Motor neuron (in vitro differentiated cells): ENCODE data around the gene DLX4. TPM values are rescaled to one million over a fixed set of nuclear protein-coding genes. Genes with fewer than 3 reads are reported as not detected.

Experiments used
- ATAC-seq, 8 experiments: fragments of 200-7000 bp; cut with Tn5 transposase; replicated peaks in 6 of 8; 2 replicates each; pipeline ENCODE4 v1.8.0; 2021; ENCODE audit warnings: mild to moderate bottlenecking in 8 of 8, moderate library complexity in 8 of 8
- H3K27ac ChIP-seq, 2 donors: fragments of 250-450 bp; sonication (Bioruptor Pico); 2 replicates each; pipeline ENCODE4 v1.9.0; 2021; ENCODE audit warnings: antibody characterized with exemption in 2 of 2, mild to moderate bottlenecking in 2 of 2, moderate library complexity in 1 of 2
- H3K4me1 ChIP-seq, 2 donors: fragments of 250-450 bp; sonication (Bioruptor Pico); replicated peaks in 1 of 2; 2 replicates each; pipeline ENCODE4 v1.6.1; 2021; ENCODE audit warnings: antibody characterized with exemption in 2 of 2, mild to moderate bottlenecking in 2 of 2, moderate library complexity in 1 of 2
- H3K4me3 ChIP-seq, 5 donors: fragments of 250-450 bp; sonication (Bioruptor Pico); 2 replicates each; pipeline ENCODE4 v1.9.0; 2021; ENCODE audit warnings: antibody characterized with exemption in 5 of 5, mild to moderate bottlenecking in 5 of 5, moderate library complexity in 4 of 5
- WGBS, 10 experiments: fragments of 450-650 bp; shearing (Covaris generic); methylation state at CpG; one replicate each; pipeline ENCODE4 v1.0.0; 2022; 5-methylcytosine and 5-hydroxymethylcytosine counted together
- in situ Hi-C, 9 experiments: fragments of 400-800 bp; cut with MboI; loops; one replicate each; pipeline ENCODE4 v1.15.0; 2021; ENCODE audit warnings: low sequenced_read_pairs in 9 of 9, low pct_unique_long_range_greater_than_20kb in 2 of 9; ENCODE audit not compliant: unreplicated experiment in 9 of 9
- total RNA-seq, 8 experiments: library from RNA; unstranded; fragments of 300-600 nt; gene quantifications; 2 replicates each; pipeline versions ENCODE4 v1.2.3 to v1.2.4, GENCODE V29; 2022

The DLX4 gene
- total RNA-seq, 8 experiments from 2014 or later = 0.46 to 2.6 (median 1.3) TPM; not detected in 2

DNA sequence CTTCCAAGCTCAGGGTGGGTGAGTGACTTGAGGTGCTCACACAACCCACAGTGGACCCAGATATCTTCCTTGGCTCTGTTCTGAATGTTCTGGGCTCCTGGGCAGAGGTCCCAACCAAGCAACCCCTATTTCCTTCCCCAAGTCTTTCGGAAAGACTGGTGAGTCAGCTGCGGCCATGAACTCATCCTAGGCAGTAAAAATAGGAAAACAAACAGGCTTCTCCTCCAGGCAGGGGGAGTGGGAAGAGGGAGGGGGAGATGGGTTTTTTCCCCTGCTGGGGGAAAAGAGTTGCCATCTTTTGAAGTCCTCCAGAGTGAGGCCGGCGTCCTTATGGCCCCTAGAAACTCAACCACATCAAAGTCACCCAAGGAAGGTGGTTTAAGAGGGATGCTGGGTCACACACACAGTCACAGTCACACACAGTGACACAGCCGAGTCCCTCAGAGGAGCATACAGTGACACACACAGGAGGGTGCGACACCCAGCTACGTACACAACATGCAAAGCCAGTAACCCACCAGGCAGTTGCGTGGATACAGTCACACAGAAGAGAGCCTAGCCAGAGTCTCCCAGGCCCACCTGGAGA, 16.0 kb upstream of the DLX4 start:
- H3K4me1 ChIP-seq = no peaks in the 10 kb centered on the region
- WGBS, 10 experiments = 62 to 83% (median 76%) methylated on average over 2 to 7 of the region's 8 CpGs; no CpG with 5 or more reads in 6 of the 10 experiments
- in situ Hi-C loops = no loop called here
- ATAC-seq = peak in 1 of 8 experiments; percentile 41
- H3K27ac ChIP-seq = no peak overlapping the region
- no peak overlapping the region for H3K4me3 ChIP-seq

DNA sequence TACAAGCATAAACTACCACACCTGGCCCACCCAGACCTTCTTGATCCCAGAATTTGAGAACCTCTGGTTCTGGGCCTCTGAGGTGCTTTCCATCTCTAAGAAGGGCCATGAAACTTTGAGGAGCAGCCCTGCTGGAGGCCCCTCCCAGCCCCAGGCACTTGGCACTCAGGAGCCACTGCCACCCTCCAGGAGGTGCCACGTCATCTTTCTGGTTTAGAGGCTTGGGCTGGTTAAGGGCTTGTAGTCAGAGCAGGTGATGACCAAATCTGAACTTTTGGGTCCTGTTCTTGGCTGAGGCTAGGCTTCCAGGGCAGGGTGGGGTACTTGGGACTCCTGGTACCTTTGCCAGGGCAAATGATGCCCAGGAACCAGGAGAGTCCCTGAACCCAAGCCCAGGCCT, 13.8 kb upstream of the DLX4 start:
- ATAC-seq = no peak
- in situ Hi-C loops = no loop called here

GRCh38 chr17:49956780-49957179, 12.2 kb upstream of the DLX4 start:
- in situ Hi-C loops = no loop called here
- ATAC-seq = no peak
- 13 to 100% (median 53%) methylated on average over 1 to 2 of the region's 4 CpGs; no CpG with 5 or more reads in 6 of the 10 experiments for WGBS, 10 experiments
- Histone ChIP-seq H3K4me1 (no peaks in the 10 kb centered on the region), H3K27ac (no peak overlapping the region), H3K4me3 (no peak overlapping the region)

More for the DNA sequence above, 13.8 kb upstream of the DLX4 start:
- H3K27ac ChIP-seq = no peak overlapping the region
- H3K4me3 ChIP-seq = no peak overlapping the region
- WGBS, 10 experiments = 50% methylated on average over 1 of the region's 1 CpG; no CpG with 5 or more reads in 8 of the 10 experiments
- no peaks in the 10 kb centered on the region for H3K4me1 ChIP-seq

- 40 to 83% (median 72%) methylated on average over 1 to 2 of the region's 3 CpGs; no CpG with 5 or more reads in 4 of the 10 experiments for WGBS, 10 experiments
- no peak for ATAC-seq
- H3K4me1 ChIP-seq = no peaks in the 10 kb centered on the region
- in situ Hi-C loops = no loop called here
- no peak overlapping the region for H3K27ac ChIP-seq
- no peak overlapping the region for H3K4me3 ChIP-seq
Measured at GRCh38 chr17:49957350-49957749, 11.6 kb upstream of the DLX4 start.

- Histone ChIP-seq H3K4me3 (no peak overlapping the region), H3K27ac (no peak overlapping the region), H3K4me1 (no peaks in the 10 kb centered on the region)
- in situ Hi-C loops = no loop called here
- ATAC-seq = no peak
- whole genome bisulfite sequencing, 10 experiments = 80 to 100% (median 86%) methylated on average over 1 to 3 of the region's 4 CpGs; no CpG with 5 or more reads in 4 of the 10 experiments
Measured at GRCh38 chr17:49958723-49959122, 10.3 kb upstream of the DLX4 start.

DNA sequence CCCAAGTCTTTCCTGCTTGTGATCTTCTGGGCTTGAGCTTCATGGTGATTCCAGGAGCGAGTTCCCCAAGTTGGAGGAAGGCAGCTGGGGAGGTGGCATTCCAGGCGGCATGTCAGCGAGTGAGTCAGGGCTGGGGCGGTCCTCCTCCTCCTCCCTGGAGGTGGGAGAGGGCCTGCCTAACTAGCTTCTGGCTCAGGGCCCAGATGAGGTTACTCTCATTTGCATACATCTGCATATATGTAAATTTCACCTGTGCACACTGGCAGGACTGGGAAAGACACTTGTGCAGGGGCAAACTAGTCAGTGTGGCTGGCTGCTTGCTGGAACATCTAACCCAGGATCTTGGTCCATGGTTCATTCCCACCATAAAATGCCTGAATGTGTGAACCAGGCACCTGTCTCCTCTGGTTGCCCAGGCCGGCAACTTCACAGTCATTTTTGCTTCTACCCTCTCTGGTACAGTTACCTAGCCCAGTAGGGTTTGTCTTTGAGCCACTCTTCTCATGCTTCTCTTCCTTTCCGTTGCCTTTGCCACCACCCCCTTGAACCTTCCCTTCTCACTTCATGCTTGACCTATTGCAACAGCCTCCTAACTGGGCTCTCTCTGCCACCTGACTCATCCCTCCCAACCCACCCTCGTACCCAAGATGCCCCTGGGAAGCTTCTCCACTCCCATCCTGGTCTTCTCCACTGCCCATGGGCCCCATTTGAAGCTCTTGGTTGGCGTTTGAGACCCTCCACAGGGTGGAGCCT, 9.6 kb upstream of the DLX4 start:
- 20 to 86% (median 55%) methylated on average over 1 to 3 of the region's 8 CpGs; no CpG with 5 or more reads in 3 of the 10 experiments for WGBS, 10 experiments
- Histone ChIP-seq H3K4me3 (no peak overlapping the region), H3K27ac (no peak overlapping the region), H3K4me1 (no peaks in the 10 kb centered on the region)
- peak in 3 of 8 experiments; percentile 88 to 91 (median 89) for ATAC-seq
- in situ Hi-C loops = no loop called here

DNA sequence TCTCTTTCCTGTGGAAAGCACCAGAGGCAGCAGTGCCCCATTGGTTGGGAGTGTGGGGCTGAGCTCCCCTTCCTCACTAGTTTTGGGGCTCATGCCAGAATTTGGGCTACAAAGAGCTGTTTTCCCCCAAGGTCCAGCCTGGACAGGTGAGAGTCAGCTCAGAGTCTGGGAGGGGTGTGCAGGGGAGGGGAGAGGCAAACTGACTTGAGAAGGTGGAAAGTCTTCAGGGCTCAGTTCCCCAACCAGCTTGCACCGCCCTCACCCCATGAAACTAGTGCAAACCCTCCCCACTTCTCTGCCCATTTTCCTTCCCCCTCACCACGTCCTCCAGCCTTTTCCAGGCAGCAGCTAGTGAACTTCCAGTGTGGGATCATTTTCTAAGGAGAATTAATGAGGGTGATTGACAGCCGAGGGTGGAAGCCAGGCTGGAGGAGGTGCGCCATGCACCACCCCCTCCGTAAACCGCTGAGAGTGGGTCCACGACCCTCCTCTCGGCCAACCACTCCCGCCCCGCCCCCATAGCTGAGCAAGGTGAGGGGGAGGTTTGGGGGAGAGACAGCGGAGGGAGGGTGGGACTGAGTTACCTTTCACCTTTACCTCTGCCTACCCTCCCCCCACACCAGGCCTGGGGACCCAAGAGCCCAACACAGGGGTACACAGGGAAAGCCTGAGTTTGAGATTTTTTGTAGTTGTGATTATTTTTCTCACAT, 6.2 kb upstream of the DLX4 start:
- in situ Hi-C loops = no loop called here
- WGBS, 10 experiments = 7% methylated on average over 3 of the region's 11 CpGs; no CpG with 5 or more reads in 9 of the 10 experiments
- Histone ChIP-seq H3K4me3 (no peak overlapping the region), H3K4me1 (no peaks in the 10 kb centered on the region), H3K27ac (no peak overlapping the region)
- no peak for ATAC-seq

DNA sequence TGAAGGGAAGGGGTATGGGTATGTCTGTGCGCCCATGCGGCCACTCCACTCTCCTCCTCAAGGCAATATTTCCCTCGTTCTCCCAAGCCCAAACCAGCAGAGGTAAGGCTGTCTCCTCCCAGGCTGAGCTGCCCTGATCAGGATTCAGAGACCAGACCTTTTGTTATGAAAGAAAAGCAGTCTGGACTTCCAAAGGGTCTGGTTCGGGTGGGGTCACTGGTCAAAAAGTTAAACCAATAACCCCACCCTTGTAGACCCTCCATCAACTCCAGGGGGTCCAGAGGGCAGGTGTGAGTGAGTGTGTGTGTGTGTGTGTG, 5.7 kb upstream of the DLX4 start:
- H3K4me3 ChIP-seq = no peak overlapping the region
- no peak overlapping the region for H3K27ac ChIP-seq
- no peaks in the 10 kb centered on the region for H3K4me1 ChIP-seq
- in situ Hi-C loops = no loop called here
- ATAC-seq = no peak
- WGBS, 10 experiments = 0 to 60% (median 2%) methylated on average over 1 to 4 of the region's 4 CpGs; no CpG with 5 or more reads in 6 of the 10 experiments

DNA sequence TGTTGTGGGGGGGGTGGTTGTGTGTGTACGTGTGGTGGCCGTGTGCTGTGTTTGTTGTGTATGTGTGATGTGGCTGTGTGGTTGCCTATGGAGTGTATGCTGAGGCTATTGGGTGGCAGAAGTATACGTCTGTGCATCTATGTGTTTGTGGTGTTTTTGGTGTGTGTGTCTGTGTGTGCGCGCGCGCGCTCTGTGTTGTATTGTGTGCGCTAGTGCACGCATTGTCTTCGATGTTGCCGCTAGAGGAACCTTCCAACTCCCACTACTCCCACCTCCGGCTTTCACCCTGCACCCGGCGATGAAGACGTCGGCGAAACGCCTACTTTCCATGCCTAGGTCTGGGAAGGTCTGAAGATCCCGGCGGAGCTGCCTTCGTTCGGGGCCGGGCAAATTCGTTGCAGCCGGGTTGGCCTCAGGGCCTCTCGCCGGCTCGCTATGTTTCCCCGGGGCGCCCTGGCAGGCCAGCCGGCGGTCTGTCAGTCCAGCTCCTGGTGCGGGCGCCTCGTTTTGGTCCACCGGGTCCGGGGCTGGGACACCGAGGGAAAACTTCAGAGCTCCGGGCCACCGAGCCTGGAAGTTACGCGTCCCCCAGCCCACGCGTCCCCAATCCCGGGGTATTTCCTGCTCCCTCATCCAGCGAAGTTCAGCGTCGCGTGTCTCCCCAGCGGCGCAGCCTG, 5.2 kb upstream of the DLX4 start:
- in situ Hi-C loops = no loop called here
- WGBS, 10 experiments = 0 to 17% (median 3%) methylated on average over 1 to 24 of the region's 52 CpGs; no CpG with 5 or more reads in 3 of the 10 experiments
- Histone ChIP-seq H3K4me1 (no peaks in the 10 kb centered on the region), H3K27ac (no peak overlapping the region), H3K4me3 (no peak overlapping the region)
- ATAC-seq = no peak

DNA sequence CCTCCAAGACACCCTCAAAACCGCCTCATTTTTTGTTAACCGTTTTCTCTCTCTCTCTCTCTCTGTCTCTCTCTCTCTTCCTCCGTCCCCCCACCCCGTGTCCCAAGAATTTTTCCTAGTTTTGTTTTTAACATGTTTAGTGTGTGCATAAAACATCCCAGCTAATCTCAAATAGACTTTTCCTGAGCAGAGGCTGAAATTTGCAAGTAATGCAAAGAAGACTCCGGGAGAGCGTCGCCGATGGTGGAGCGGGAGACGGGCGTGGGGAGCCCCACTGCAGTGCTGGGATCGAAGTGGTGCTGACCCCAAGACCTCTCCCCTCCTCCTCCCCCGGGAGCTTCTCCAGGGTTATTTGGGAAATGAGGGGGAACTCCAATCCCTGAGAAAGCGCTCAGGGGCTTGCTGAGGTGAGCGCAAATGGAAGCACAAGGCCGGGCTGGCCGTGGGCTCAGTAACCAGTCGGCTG, 4.7 kb upstream of the DLX4 start:
- no peak overlapping the region for H3K27ac ChIP-seq
- WGBS, 10 experiments = 0 to 20% (median 3%) methylated on average over 1 to 13 of the region's 18 CpGs; no CpG with 5 or more reads in 3 of the 10 experiments
- in situ Hi-C loops = no loop called here
- no peak overlapping the region for H3K4me3 ChIP-seq
- H3K4me1 ChIP-seq = no peaks in the 10 kb centered on the region
- no peak for ATAC-seq

GRCh38 chr17:49964769-49965523, 4.0 kb upstream of the DLX4 start:
- Histone ChIP-seq H3K4me1 (no peaks in the 10 kb centered on the region), H3K27ac (no peak overlapping the region), H3K4me3 (no peak overlapping the region)
- no peak for ATAC-seq
- in situ Hi-C loops = no loop called here
- WGBS, 10 experiments = 0 to 18% (median 3%) methylated on average over 5 to 32 of the region's 52 CpGs; no CpG with 5 or more reads in 2 of the 10 experiments

DNA sequence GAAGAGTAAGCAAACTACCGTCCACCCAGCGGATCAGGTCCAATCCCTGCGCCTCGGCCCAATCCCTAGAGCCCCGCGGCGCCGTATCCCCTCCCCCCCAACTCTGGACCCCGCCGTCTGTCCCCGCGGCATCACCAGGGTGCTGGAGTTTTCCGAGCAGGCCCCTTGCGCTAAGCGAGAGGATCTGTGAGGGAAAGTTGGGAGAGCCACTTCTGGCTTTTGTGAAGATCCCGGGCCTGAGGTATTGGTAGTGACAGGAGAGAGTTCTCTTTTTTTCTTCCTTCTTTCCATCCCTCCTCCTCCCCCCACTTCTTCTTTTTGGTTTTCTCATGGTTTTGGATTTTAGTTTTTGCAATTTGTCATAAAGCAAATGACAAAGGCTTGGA, 3.5 kb upstream of the DLX4 start:
- Histone ChIP-seq H3K27ac (no peak overlapping the region), H3K4me3 (no peak overlapping the region), H3K4me1 (no peaks in the 10 kb centered on the region)
- no peak for ATAC-seq
- WGBS, 10 experiments = 0% methylated on average over 1 of the region's 16 CpGs; no CpG with 5 or more reads in 9 of the 10 experiments
- in situ Hi-C loops = no loop called here
